GM12878 (cell line): ENCODE measurements around the gene MEN1. TPM values are rescaled to one million over a fixed set of nuclear protein-coding genes. Genes with fewer than 3 reads are reported as not detected.

Experiments
- CBFB ChIP-seq: IDR thresholded peaks from 2 replicates; pipeline ENCODE4 v1.6.1; 2016; ENCODE audit warnings: antibody characterized with exemption, low read depth
- CHD1 ChIP-seq: IDR thresholded peaks from 2 replicates; pipeline ENCODE4 v1.6.1; 2012; ENCODE audit warnings: low read depth, low read length, improper control_type of control experiment
- EGR1 ChIP-seq, 2 experiments: IDR thresholded peaks; 1 replicate in 1 of 2; 2 replicates in 1 of 2; pipeline ENCODE4 v1.6.1; 2011 to 2012; ENCODE audit warnings: low read depth in 2 of 2, low read length in 2 of 2, borderline replicate concordance in 1 of 2, mild to moderate bottlenecking in 1 of 2, moderate library complexity in 1 of 2
- ESRRA ChIP-seq: IDR thresholded peaks from 2 replicates; pipeline ENCODE4 v1.6.1; 2012; ENCODE audit warnings: mild to moderate bottlenecking, low read length, improper control_type of control experiment
- EZH2 ChIP-seq: IDR thresholded peaks from 2 replicates; pipeline ENCODE4 v1.6.1; 2012; ENCODE audit warnings: low read depth, mild to moderate bottlenecking, control low read depth, inconsistent platforms, low read length, borderline replicate concordance; ENCODE audit not compliant: control insufficient read depth
- NFXL1 ChIP-seq: fragments of 450-650 bp; IDR thresholded peaks from 2 replicates; pipeline ENCODE4 v1.6.1; 2017; ENCODE audit warnings: antibody characterized with exemption, mild to moderate bottlenecking, borderline replicate concordance
- NFYB ChIP-seq: IDR thresholded peaks from 2 replicates; pipeline ENCODE4 v1.6.1; 2011; ENCODE audit warnings: low read depth, mild to moderate bottlenecking, low read length, improper control_type of control experiment, moderate library complexity; ENCODE audit not compliant: insufficient read depth
- PAX8 ChIP-seq: fragments of 450-650 bp; IDR thresholded peaks from 2 replicates; pipeline ENCODE4 v1.6.1; 2017; ENCODE audit warnings: mild to moderate bottlenecking, moderate library complexity
- RELA ChIP-seq: fragments of 450-650 bp; IDR thresholded peaks from 2 replicates; pipeline ENCODE4 v1.8.0; 2014; ENCODE audit warnings: borderline replicate concordance; ENCODE audit not compliant: partially characterized antibody
- SMAD5 ChIP-seq: IDR thresholded peaks from 2 replicates; pipeline ENCODE4 v1.6.1; 2016; ENCODE audit warnings: antibody characterized with exemption, low read depth
- SMARCA5 ChIP-seq: fragments of 450-650 bp; IDR thresholded peaks from 2 replicates; pipeline ENCODE4 v1.6.1; 2017; ENCODE audit warnings: mild to moderate bottlenecking
- SREBF1 ChIP-seq: IDR thresholded peaks from 2 replicates; pipeline ENCODE4 v1.6.1; 2012; ENCODE audit warnings: mild to moderate bottlenecking, low read length
- STAT3 ChIP-seq: IDR thresholded peaks from 2 replicates; pipeline ENCODE4 v1.6.1; 2011; ENCODE audit warnings: low read depth, low read length, improper control_type of control experiment
- TARDBP ChIP-seq: IDR thresholded peaks from 2 replicates; pipeline ENCODE4 v1.6.1; 2016; ENCODE audit warnings: borderline replicate concordance
- TCF3 ChIP-seq: IDR thresholded peaks from 2 replicates; pipeline ENCODE4 v1.6.1; 2012; ENCODE audit warnings: low read depth, mild to moderate bottlenecking, low read length, borderline replicate concordance; ENCODE audit not compliant: insufficient read depth
- YBX1 ChIP-seq: fragments of 450-650 bp; IDR thresholded peaks from 2 replicates; pipeline ENCODE4 v1.6.1; 2016; ENCODE audit warnings: antibody characterized with exemption
- ZSCAN29 ChIP-seq: fragments of 450-650 bp; IDR thresholded peaks from 2 replicates; pipeline ENCODE4 v1.6.1; 2017; ENCODE audit warnings: mild to moderate bottlenecking, moderate library complexity
- polyA plus RNA-seq, 11 experiments: library from polyadenylated mRNA; depleted of rRNA in 4 of 11; unstranded in 6 of 11; stranded (reverse) in 5 of 11; fragments of >200 nt; fragmentation: Nextera tagmentation in 4 of 11; fragmentation: Illumina TruSeq in 1 of 11; extraction: Ambion mirVana in 4 of 11; extraction: Trizol in 1 of 11; gene quantifications; 1 replicate in 1 of 11; 2 replicates in 10 of 11; pipeline versions ENCODE4 v1.2.1 to v1.2.3, GENCODE V29; 2011 to 2016; ENCODE audit warnings: inconsistent platforms in 2 of 11, missing spikeins in 2 of 11, low read depth in 1 of 11
- total RNA-seq, 4 experiments: library from RNA; depleted of rRNA in 3 of 4; stranded (reverse); fragments of >200 nt in 3 of 4; fragmentation: Illumina TruSeq in 1 of 4; extraction: Trizol in 1 of 4; gene quantifications; 2 replicates each; pipeline versions ENCODE4 v1.2.1 to v1.2.3, GENCODE V29; 2013 to 2021
- TF ChIP-seq, protein P1 (sequence below): IDR thresholded peaks from 2 replicates; pipeline ENCODE4 v1.6.1; 2012; ENCODE audit warnings: low read length, inconsistent platforms
- TF ChIP-seq, protein P2 (sequence below): fragments of 450-650 bp; IDR thresholded peaks from 2 replicates; pipeline ENCODE4 v1.6.1; 2016; ENCODE audit warnings: mild to moderate bottlenecking, moderate library complexity, borderline replicate concordance
- TF ChIP-seq, protein P3 (sequence below): fragments of 450-650 bp; IDR thresholded peaks from 2 replicates; pipeline ENCODE4 v1.6.1; 2018; ENCODE audit warnings: borderline replicate concordance, mild to moderate bottlenecking; ENCODE audit not compliant: partially characterized antibody
- TF ChIP-seq, protein P4 (sequence below): IDR thresholded peaks from 2 replicates; pipeline ENCODE4 v1.6.1; 2012; ENCODE audit warnings: low read depth, low read length, improper control_type of control experiment

Gene MEN1
- total and polyA plus RNA-seq, 10 of the 15 experiments (the other 5 are each of a cell fraction or from before 2014, with no cell fraction given) = 2.5 to 39.7 (median 20.7) TPM

DNA sequence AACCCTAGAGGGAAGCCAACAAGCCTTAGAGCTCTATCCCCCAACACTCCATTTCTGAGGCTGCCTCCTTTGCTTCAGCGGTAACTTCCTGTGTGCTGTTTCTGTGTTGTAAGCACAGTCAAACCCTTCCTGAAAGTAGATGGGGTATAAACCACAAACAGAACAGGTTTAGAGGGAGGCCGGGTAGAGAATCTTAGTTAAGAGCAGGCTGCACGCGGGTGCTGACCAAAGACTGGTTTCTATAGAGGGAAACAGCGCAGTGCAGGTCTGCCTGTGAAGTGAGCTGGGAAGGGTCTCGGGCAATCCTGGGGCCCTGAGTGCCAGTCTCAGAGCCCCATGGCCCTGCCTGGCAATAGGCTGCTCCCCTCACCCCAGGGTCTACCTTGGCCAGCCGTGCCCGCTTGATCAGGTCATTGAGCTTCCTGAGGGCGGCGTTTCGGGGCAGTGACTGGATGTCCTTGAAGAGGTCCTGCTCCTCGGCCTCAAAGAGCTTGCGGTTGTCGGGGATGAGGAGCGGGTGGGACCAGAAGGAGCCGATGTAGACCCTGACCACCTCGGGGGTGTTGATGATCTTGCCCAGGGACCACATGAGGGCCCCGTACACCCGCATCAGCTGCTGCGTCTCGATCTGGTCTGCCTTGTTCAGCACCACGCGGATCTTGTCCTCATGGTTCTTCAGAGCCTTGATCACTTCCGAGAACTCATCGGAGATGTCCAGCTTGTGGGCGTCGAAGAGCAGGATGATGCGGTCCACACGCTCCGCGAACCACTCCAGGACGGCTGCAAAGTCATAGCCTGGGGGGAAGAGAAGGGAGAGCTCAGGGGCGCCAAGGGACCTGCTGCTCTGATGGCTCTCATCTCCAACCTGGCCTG lies 49.4 kb upstream of the MEN1 start (continued):
- TF ChIP-seq, protein P1, sequence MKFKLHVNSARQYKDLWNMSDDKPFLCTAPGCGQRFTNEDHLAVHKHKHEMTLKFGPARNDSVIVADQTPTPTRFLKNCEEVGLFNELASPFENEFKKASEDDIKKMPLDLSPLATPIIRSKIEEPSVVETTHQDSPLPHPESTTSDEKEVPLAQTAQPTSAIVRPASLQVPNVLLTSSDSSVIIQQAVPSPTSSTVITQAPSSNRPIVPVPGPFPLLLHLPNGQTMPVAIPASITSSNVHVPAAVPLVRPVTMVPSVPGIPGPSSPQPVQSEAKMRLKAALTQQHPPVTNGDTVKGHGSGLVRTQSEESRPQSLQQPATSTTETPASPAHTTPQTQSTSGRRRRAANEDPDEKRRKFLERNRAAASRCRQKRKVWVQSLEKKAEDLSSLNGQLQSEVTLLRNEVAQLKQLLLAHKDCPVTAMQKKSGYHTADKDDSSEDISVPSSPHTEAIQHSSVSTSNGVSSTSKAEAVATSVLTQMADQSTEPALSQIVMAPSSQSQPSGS = no peak
- no peak for TF ChIP-seq NFYB
- peak; percentile 95 for TF ChIP-seq CBFB
- TF ChIP-seq TCF3 = peak; percentile 88
- TF ChIP-seq, protein P2, sequence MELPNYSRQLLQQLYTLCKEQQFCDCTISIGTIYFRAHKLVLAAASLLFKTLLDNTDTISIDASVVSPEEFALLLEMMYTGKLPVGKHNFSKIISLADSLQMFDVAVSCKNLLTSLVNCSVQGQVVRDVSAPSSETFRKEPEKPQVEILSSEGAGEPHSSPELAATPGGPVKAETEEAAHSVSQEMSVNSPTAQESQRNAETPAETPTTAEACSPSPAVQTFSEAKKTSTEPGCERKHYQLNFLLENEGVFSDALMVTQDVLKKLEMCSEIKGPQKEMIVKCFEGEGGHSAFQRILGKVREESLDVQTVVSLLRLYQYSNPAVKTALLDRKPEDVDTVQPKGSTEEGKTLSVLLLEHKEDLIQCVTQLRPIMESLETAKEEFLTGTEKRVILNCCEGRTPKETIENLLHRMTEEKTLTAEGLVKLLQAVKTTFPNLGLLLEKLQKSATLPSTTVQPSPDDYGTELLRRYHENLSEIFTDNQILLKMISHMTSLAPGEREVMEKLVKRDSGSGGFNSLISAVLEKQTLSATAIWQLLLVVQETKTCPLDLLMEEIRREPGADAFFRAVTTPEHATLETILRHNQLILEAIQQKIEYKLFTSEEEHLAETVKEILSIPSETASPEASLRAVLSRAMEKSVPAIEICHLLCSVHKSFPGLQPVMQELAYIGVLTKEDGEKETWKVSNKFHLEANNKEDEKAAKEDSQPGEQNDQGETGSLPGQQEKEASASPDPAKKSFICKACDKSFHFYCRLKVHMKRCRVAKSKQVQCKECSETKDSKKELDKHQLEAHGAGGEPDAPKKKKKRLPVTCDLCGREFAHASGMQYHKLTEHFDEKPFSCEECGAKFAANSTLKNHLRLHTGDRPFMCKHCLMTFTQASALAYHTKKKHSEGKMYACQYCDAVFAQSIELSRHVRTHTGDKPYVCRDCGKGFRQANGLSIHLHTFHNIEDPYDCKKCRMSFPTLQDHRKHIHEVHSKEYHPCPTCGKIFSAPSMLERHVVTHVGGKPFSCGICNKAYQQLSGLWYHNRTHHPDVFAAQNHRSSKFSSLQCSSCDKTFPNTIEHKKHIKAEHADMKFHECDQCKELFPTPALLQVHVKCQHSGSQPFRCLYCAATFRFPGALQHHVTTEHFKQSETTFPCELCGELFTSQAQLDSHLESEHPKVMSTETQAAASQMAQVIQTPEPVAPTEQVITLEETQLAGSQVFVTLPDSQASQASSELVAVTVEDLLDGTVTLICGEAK = peak; percentile 24; the same call in 1 of the 2 replicates
- TF ChIP-seq, protein P3, sequence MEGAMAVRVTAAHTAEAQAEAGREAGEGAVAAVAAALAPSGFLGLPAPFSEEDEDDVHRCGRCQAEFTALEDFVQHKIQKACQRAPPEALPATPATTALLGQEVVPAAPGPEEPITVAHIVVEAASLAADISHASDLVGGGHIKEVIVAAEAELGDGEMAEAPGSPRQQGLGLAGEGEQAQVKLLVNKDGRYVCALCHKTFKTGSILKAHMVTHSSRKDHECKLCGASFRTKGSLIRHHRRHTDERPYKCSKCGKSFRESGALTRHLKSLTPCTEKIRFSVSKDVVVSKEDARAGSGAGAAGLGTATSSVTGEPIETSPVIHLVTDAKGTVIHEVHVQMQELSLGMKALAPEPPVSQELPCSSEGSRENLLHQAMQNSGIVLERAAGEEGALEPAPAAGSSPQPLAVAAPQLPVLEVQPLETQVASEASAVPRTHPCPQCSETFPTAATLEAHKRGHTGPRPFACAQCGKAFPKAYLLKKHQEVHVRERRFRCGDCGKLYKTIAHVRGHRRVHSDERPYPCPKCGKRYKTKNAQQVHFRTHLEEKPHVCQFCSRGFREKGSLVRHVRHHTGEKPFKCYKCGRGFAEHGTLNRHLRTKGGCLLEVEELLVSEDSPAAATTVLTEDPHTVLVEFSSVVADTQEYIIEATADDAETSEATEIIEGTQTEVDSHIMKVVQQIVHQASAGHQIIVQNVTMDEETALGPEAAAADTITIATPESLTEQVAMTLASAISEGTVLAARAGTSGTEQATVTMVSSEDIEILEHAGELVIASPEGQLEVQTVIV = no peak
- no peak for TF ChIP-seq YBX1
- no peak for TF ChIP-seq SREBF1
- no peak for TF ChIP-seq NFXL1
- TF ChIP-seq SMAD5 = peak; percentile 51; the same call in 1 of the 2 replicates
- TF ChIP-seq STAT3 = no peak
- TF ChIP-seq RELA = peak; percentile 59
- peak; percentile 68; the same call in 1 of the 2 replicates for TF ChIP-seq TARDBP
- TF ChIP-seq ZSCAN29 = peak; percentile 89
- no peak for TF ChIP-seq PAX8
- peak; percentile 91 for TF ChIP-seq SMARCA5
- no peak for TF ChIP-seq ESRRA
- peak in 1 of 2 experiments; percentile 74; a peak in 2 of 3 replicates for TF ChIP-seq EGR1 (IDR thresholded peaks at IDR 0.05; ENCODE audit: borderline replicate concordance in 1 of 2, low read depth in 2 of 2, low read length in 2 of 2)
- TF ChIP-seq CHD1 = 0 out of 2 replicates have a peak, but pooled peaks have one; percentile 53
- TF ChIP-seq EZH2 = 0 out of 2 replicates have a peak, but pooled peaks have one; percentile 74
- TF ChIP-seq, protein P4, sequence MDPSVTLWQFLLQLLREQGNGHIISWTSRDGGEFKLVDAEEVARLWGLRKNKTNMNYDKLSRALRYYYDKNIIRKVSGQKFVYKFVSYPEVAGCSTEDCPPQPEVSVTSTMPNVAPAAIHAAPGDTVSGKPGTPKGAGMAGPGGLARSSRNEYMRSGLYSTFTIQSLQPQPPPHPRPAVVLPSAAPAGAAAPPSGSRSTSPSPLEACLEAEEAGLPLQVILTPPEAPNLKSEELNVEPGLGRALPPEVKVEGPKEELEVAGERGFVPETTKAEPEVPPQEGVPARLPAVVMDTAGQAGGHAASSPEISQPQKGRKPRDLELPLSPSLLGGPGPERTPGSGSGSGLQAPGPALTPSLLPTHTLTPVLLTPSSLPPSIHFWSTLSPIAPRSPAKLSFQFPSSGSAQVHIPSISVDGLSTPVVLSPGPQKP = no peak
